Mononuclear cell (primary cell): ENCODE data around the gene MAGI1. TPM values are rescaled to one million over a fixed set of nuclear protein-coding genes. Genes with fewer than 3 reads are reported as not detected.

Experiments used
- H3K27me3 ChIP-seq: 2 replicates; pipeline ENCODE4 v1.6.0; 2011; ENCODE audit warnings: low read length, control low read depth; ENCODE audit not compliant: insufficient read depth
- H3K4me1 ChIP-seq: 2 replicates; pipeline ENCODE4 v1.5.1; 2011; ENCODE audit warnings: mild to moderate bottlenecking, low read length, control low read depth; ENCODE audit not compliant: insufficient read depth
- H3K4me3 ChIP-seq: 2 replicates; pipeline ENCODE4 v1.5.1; 2011; ENCODE audit warnings: mild to moderate bottlenecking, low read length, moderate library complexity
- H3K9me3 ChIP-seq: 2 replicates; pipeline ENCODE4 v1.5.1; 2011; ENCODE audit warnings: low read depth, mild to moderate bottlenecking, control low read depth, low read length
- total RNA-seq: library from RNA; depleted of rRNA; stranded (reverse); fragments of >200 nt; gene quantifications from one replicate; pipeline ENCODE4 v1.2.3, GENCODE V29; 2012

Gene MAGI1
- not detected for total RNA-seq

- Histone ChIP-seq H3K9me3 (no peaks in the 10 kb centered on the region), H3K4me1 (peaks cover 5% of the 10 kb centered on the region), H3K4me3 (no peak within 1 kb of the TSS), H3K27me3 (peaks cover 51% of the 10 kb centered on the region)
These were observed at the start of gene MAGI1 for GRCh38 chr3:66038726-66039589. Gene MAGI1 (minus strand): TSS chr3:66038918. CDS start chr3:66038308, 610 bp downstream.

- no peaks in the 10 kb centered on the region for H3K27me3 ChIP-seq
- no peaks in the 10 kb centered on the region for H3K4me1 ChIP-seq
- no peaks in the 10 kb centered on the region for H3K9me3 ChIP-seq
- H3K4me3 ChIP-seq: no peak overlapping the region
These were observed 45.1 kb upstream of the MAGI1 start for GRCh38 chr3:66083784-66084213.

GRCh38 chr3:66083096-66083678, 44.5 kb upstream of the MAGI1 start:
- Histone ChIP-seq H3K27me3 (no peaks in the 10 kb centered on the region), H3K4me1 (no peaks in the 10 kb centered on the region), H3K9me3 (no peaks in the 10 kb centered on the region), H3K4me3 (no peak overlapping the region)

DNA sequence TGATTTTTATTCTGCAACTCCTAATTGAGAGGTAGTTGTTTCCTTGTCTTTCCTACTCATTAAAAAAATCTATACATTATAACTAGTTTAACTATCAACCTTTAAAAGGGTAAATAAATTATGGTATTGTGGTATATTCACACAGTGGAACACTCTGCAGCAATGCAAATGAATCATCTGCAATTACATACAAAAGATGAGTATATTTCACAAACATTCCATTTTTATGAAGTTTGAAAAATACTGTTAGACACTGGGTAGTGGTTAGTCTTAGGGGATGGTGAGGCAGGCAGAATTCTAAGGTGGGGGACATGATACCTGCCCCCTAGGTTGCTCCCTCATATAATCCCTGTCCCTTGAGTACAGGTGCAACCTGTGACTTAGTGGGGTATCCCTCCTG, 44.0 kb upstream of the MAGI1 start:
- Histone ChIP-seq H3K9me3 (no peaks in the 10 kb centered on the region), H3K4me3 (no peak overlapping the region), H3K27me3 (no peaks in the 10 kb centered on the region), H3K4me1 (no peaks in the 10 kb centered on the region)

- no peaks in the 10 kb centered on the region for H3K27me3 ChIP-seq
- H3K4me3 ChIP-seq: no peak overlapping the region
- H3K9me3 ChIP-seq: no peaks in the 10 kb centered on the region
- no peaks in the 10 kb centered on the region for H3K4me1 ChIP-seq
These were observed 41.4 kb upstream of the MAGI1 start for GRCh38 chr3:66080167-66080566.

GRCh38 chr3:66077973-66078372, 39.3 kb upstream of the MAGI1 start:
- Histone ChIP-seq H3K4me1 (no peaks in the 10 kb centered on the region), H3K27me3 (no peaks in the 10 kb centered on the region), H3K4me3 (no peak overlapping the region), H3K9me3 (no peaks in the 10 kb centered on the region)

DNA sequence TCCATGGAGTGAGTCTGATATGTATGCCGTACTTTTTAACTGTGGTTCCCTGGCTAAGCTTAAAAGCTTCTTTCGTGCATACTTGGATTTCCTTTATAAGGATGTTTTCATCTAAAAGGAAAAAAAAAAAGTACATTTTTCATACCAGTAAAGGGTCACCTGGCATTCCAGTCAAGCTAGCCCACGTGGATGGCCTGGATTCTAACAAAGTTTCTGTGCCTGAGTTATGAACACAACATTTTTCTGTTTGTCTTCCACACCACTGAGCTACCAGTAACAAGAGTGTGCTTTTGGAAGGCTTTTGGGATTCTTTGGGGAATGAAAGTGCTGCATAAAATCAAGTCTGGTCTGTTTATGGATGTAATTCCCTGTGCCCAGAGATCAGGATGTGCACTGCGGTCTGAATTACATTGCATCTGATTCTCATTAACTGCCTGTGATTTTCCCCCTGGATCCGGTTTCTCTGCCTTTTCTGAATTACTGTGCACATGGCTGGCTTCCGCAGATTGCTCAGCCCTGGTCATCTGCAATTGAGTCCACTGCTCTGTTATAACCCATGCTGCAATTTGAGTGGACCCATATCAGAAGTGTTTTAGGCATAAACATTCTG, 38.2 kb upstream of the MAGI1 start:
- Histone ChIP-seq H3K9me3 (no peaks in the 10 kb centered on the region), H3K27me3 (no peaks in the 10 kb centered on the region), H3K4me1 (no peaks in the 10 kb centered on the region), H3K4me3 (no peak overlapping the region)

DNA sequence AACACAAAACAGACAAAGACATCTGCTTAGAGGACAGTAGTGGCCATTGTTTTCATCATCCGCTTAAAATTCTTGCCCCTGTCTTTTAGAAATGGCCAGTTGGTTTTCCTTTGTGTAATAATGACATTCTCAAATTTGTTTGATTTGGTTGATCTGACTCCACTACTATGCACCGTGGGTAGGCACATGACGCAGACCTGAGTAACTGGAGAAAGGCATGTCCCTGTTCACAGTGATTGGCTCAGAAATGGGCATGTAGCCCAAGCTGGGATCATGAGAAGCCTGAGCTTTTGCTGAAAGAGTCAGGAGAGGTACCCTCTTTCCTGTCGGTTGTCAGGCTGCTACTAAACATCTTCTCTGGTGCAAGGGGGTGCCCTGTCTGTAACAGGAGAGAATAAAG, 36.6 kb upstream of the MAGI1 start:
- Histone ChIP-seq H3K4me3 (no peak overlapping the region), H3K4me1 (no peaks in the 10 kb centered on the region), H3K9me3 (no peaks in the 10 kb centered on the region), H3K27me3 (no peaks in the 10 kb centered on the region)

- Histone ChIP-seq H3K27me3 (no peaks in the 10 kb centered on the region), H3K9me3 (no peaks in the 10 kb centered on the region), H3K4me1 (no peaks in the 10 kb centered on the region), H3K4me3 (no peak overlapping the region)
These were observed 34.9 kb upstream of the MAGI1 start for GRCh38 chr3:66073464-66074141.

DNA sequence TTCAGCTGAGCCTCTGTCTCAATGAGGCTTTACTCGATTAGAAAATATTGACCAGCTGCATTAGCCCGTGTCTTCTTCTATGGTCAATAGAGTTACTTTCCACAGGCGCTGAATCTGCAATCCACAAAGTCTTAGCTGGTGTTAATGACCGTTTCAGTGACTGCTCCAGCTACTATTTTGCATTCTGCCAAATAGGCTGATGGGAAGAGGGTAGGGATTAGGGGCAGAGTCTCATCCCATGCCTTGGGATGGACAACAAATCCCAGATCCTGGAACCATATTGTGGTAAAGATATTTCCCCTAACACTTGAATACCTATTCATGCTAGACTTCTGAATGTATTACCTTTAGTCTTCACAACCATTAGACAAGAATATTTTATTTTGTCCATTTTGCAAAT, 29.5 kb upstream of the MAGI1 start:
- H3K27me3 ChIP-seq: no peaks in the 10 kb centered on the region
- H3K4me1 ChIP-seq: no peaks in the 10 kb centered on the region
- H3K9me3 ChIP-seq: no peaks in the 10 kb centered on the region
- no peak overlapping the region for H3K4me3 ChIP-seq

DNA sequence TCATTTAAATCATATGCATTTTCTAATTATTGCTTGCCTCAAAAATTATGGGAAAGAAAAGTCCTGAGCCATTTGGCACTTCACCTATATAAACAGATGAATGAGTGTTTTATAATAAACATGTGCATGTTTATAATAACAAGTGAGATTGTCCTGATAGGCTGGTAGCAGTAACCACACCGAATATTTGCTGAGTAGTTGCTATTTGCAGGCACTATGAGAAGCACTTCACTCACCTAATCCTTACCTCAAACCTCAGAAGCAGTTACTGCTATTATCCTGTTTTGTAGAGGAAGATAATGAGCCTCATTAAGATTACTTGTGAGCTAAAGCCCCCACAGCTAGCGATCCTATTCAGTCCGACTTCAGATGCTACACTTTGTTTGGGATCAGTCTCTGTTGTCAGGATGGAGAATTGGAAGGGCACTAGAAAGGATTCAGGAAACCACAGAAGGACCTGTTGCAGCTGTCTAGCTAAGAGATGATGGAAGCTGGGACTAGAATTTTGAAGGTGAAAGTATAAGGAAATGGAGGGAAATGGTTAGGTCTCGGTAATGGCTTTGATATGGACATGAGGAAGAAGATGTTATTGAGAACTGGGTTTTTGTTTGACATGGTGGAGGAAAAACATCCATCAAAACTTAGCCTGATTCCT, 28.4 kb upstream of the MAGI1 start:
- H3K4me3 ChIP-seq: no peak overlapping the region
- no peaks in the 10 kb centered on the region for H3K9me3 ChIP-seq
- no peaks in the 10 kb centered on the region for H3K4me1 ChIP-seq
- no peaks in the 10 kb centered on the region for H3K27me3 ChIP-seq

DNA sequence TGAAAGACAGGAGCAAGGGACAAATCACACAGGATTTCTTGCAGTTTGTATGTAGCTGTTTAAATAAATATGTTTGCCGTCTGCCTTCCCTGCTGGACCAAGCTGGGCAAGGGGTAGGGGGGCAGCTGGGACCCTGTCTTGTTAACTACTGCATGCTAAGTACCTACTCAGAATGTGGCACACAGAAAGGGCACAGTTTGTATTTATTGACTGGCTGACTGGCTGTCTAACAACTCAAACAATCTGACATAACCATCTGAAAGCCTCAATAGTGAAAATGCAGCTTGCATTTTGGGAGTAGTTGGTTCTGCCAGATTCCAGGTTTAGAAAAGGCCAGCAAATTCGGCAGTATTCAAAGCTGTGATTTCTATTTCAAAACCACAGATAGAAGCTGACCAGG, 16.6 kb upstream of the MAGI1 start:
- Histone ChIP-seq H3K4me3 (no peak overlapping the region), H3K9me3 (no peaks in the 10 kb centered on the region), H3K27me3 (no peaks in the 10 kb centered on the region), H3K4me1 (no peaks in the 10 kb centered on the region)

- H3K27me3 ChIP-seq: no peaks in the 10 kb centered on the region
- H3K4me3 ChIP-seq: no peak overlapping the region
- H3K9me3 ChIP-seq: no peaks in the 10 kb centered on the region
- no peaks in the 10 kb centered on the region for H3K4me1 ChIP-seq
These were observed 14.9 kb upstream of the MAGI1 start for GRCh38 chr3:66053550-66054094.

GRCh38 chr3:66052721-66053549, 14.2 kb upstream of the MAGI1 start:
- no peaks in the 10 kb centered on the region for H3K4me1 ChIP-seq
- no peaks in the 10 kb centered on the region for H3K27me3 ChIP-seq
- no peak overlapping the region for H3K4me3 ChIP-seq
- no peaks in the 10 kb centered on the region for H3K9me3 ChIP-seq
